HepG2 (cell line): ENCODE data around the gene TAS2R39. TPM values are rescaled to one million over a fixed set of nuclear protein-coding genes. Genes with fewer than 3 reads are reported as not detected.
A peak's percentile ranks its signal among the peaks of the same experiment; 100 is the strongest.

ENCODE experiments used
- KAT8 ChIP-seq: IDR thresholded peaks from 2 replicates; pipeline ENCODE4 v1.6.1; 2016; ENCODE audit warnings: missing genetic modification reagents, missing compliant biosample characterization
- NFRKB ChIP-seq: fragments of 450-650 bp; IDR thresholded peaks from 2 replicates; pipeline ENCODE4 v1.6.1; 2017
- polyA plus RNA-seq, 8 experiments: library from polyadenylated mRNA; depleted of rRNA in 3 of 8; stranded (reverse) in 7 of 8; unstranded in 1 of 8; fragments of >200 nt; fragmentation: Illumina TruSeq in 4 of 8; extraction: Trizol in 4 of 8; gene quantifications; 2 replicates each; pipeline versions ENCODE4 v1.2.1 to v1.2.3, GENCODE V29; 2011 to 2016; ENCODE audit warnings: low read depth in 4 of 8, missing spikeins in 1 of 8, mixed read lengths in 1 of 8; ENCODE audit not compliant: insufficient read depth in 1 of 8
- small RNA-seq, 3 experiments: library from RNA; depleted of rRNA; stranded (forward); fragments of <200 nt; gene quantifications; one replicate each; pipeline ENCODE3, GENCODE V24; 2012; ENCODE audit warnings: low read depth in 2 of 3, low replicate concordance in 1 of 3; ENCODE audit not compliant: insufficient read length in 3 of 3, insufficient read depth in 2 of 3
- total RNA-seq, 5 experiments: library from RNA; depleted of rRNA; stranded (reverse); fragments of >200 nt; fragmentation: Illumina TruSeq; extraction: Trizol; gene quantifications; 2 replicates each; pipeline ENCODE4 v1.2.3, GENCODE V29; 2016; ENCODE audit warnings: low read depth in 1 of 5

Gene TAS2R39
- total and polyA plus RNA-seq, 2 of the 13 experiments (the other 11 are each of a cell fraction or from before 2014, with no cell fraction given): not detected

- TF ChIP-seq KAT8 (no peak), NFRKB (peak; percentile 2; the same call in 1 of the 2 replicates)
Measured at GRCh38 chr7:143230602-143231457, 47.6 kb downstream of the TAS2R39 start (continued).

Small RNA genes within 50 kb of the gene (small RNA-seq; reads per million reads assigned to genes)
- 0 reads per million in 3 experiments for gene AC073342.3

Other genes starting within 250 kb of the TAS2R39 start
- not detected in 2 replicates for gene TRPV5, start 249.7 kb upstream of the TAS2R39 start, total RNA-seq (2016; rRNA removed; fragmentation: Illumina TruSeq; extraction: Trizol)
- not detected in 2 replicates for gene TRPV5, start 249.7 kb upstream of the TAS2R39 start, polyA plus RNA-seq (2011; rRNA removed)
- gene LLCFC1, start 243.9 kb upstream of the TAS2R39 start, total RNA-seq (2016; rRNA removed; fragmentation: Illumina TruSeq; extraction: Trizol): not detected in 2 replicates
- gene LLCFC1, start 243.9 kb upstream of the TAS2R39 start, polyA plus RNA-seq (2011; rRNA removed): not detected in 2 replicates
- gene KEL, start 221.1 kb upstream of the TAS2R39 start, total RNA-seq (2016; rRNA removed; fragmentation: Illumina TruSeq; extraction: Trizol): not detected in 2 replicates
- gene KEL, start 221.1 kb upstream of the TAS2R39 start, polyA plus RNA-seq (2011; rRNA removed): 0.03 and 0.09 TPM in 2 replicates
- not detected in 2 replicates for gene OR9A2, start 156.3 kb upstream of the TAS2R39 start, total RNA-seq (2016; rRNA removed; fragmentation: Illumina TruSeq; extraction: Trizol)
- gene OR9A2, start 156.3 kb upstream of the TAS2R39 start, polyA plus RNA-seq (2011; rRNA removed): not detected in 2 replicates
- not detected in 2 replicates for gene OR6V1, start 131.1 kb upstream of the TAS2R39 start, total RNA-seq (2016; rRNA removed; fragmentation: Illumina TruSeq; extraction: Trizol)
- not detected in 2 replicates for gene OR6V1, start 131.1 kb upstream of the TAS2R39 start, polyA plus RNA-seq (2011; rRNA removed)
- gene PIP, start 51.3 kb upstream of the TAS2R39 start, total RNA-seq (2016; rRNA removed; fragmentation: Illumina TruSeq; extraction: Trizol): not detected in 2 replicates
- not detected in 2 replicates for gene PIP, start 51.3 kb upstream of the TAS2R39 start, polyA plus RNA-seq (2011; rRNA removed)
- not detected in 2 replicates for gene TAS2R40, start 38.6 kb downstream of the TAS2R39 start, total RNA-seq (2016; rRNA removed; fragmentation: Illumina TruSeq; extraction: Trizol)
- not detected in 2 replicates for gene TAS2R40, start 38.6 kb downstream of the TAS2R39 start, polyA plus RNA-seq (2011; rRNA removed)
- gene GSTK1, start 80.0 kb downstream of the TAS2R39 start, total RNA-seq (2016; rRNA removed; fragmentation: Illumina TruSeq; extraction: Trizol): 31.5 and 64.6 TPM in 2 replicates
- gene GSTK1, start 80.0 kb downstream of the TAS2R39 start, polyA plus RNA-seq (2011; rRNA removed): 92.1 and 96.2 TPM in 2 replicates
- gene TMEM139, start 101.5 kb downstream of the TAS2R39 start, total RNA-seq (2016; rRNA removed; fragmentation: Illumina TruSeq; extraction: Trizol): 7.8 and 7.9 TPM in 2 replicates
- 13.8 and 14.0 TPM in 2 replicates for gene TMEM139, start 101.5 kb downstream of the TAS2R39 start, polyA plus RNA-seq (2011; rRNA removed)
- 13.7 and 21.2 TPM in 2 replicates for gene CASP2, start 104.9 kb downstream of the TAS2R39 start, total RNA-seq (2016; rRNA removed; fragmentation: Illumina TruSeq; extraction: Trizol)
- gene CASP2, start 104.9 kb downstream of the TAS2R39 start, polyA plus RNA-seq (2011; rRNA removed): 9.0 and 10.2 TPM in 2 replicates
- not detected in 2 replicates for gene CLCN1, start 132.7 kb downstream of the TAS2R39 start, total RNA-seq (2016; rRNA removed; fragmentation: Illumina TruSeq; extraction: Trizol)
- 0.01 TPM in 1 of 2 replicates, not detected in the other for gene CLCN1, start 132.7 kb downstream of the TAS2R39 start, polyA plus RNA-seq (2011; rRNA removed)
- 0.07 TPM in 1 of 2 replicates, not detected in the other for gene FAM131B, start 179.3 kb downstream of the TAS2R39 start, total RNA-seq (2016; rRNA removed; fragmentation: Illumina TruSeq; extraction: Trizol)
- gene FAM131B, start 179.3 kb downstream of the TAS2R39 start, polyA plus RNA-seq (2011; rRNA removed): not detected in 2 replicates
- 13.1 and 13.7 TPM in 2 replicates for gene ZYX, start 197.9 kb downstream of the TAS2R39 start, total RNA-seq (2016; rRNA removed; fragmentation: Illumina TruSeq; extraction: Trizol)
- 9.9 and 10.5 TPM in 2 replicates for gene ZYX, start 197.9 kb downstream of the TAS2R39 start, polyA plus RNA-seq (2011; rRNA removed)
- 7.7 and 17.1 TPM in 2 replicates for gene EPHA1, start 225.4 kb downstream of the TAS2R39 start, total RNA-seq (2016; rRNA removed; fragmentation: Illumina TruSeq; extraction: Trizol)
- gene EPHA1, start 225.4 kb downstream of the TAS2R39 start, polyA plus RNA-seq (2011; rRNA removed): 4.6 and 8.1 TPM in 2 replicates